ENCODE results near the gene FBLN7. TPM values are rescaled to one million over a fixed set of nuclear protein-coding genes. Genes with fewer than 3 reads are reported as not detected.

FBLN7 gene
- total and polyA plus RNA-seq, 2 experiments from 2014 or later = 0.16 TPM; not detected in 1

GRCh38 chr2:112159454-112159921, 21.3 kb downstream of the FBLN7 start:
- ATAC-seq = no peak

More at GRCh38 chr2:112159454-112159921, 21.3 kb downstream of the FBLN7 start:
- H3K79me2 ChIP-seq (replicated peaks; ENCODE audit: insufficient read depth) = no peaks in the 10 kb centered on the region
- H3K27ac ChIP-seq (ENCODE audit: low read depth) = no peak overlapping the region
- H4K20me1 ChIP-seq (replicated peaks; ENCODE audit: insufficient read depth) = no peaks in the 10 kb centered on the region
- DNase-seq (ENCODE audit: low spot score) = no peak
- peaks cover 9% of the 10 kb centered on the region for H3K27me3 Mint-ChIP-seq (ENCODE audit: insufficient read depth, low read depth, poor library complexity)
- H3K36me3 Mint-ChIP-seq (ENCODE audit: low read depth) = no peaks in the 10 kb centered on the region
- H3K9me2 ChIP-seq (ENCODE audit: insufficient read depth) = no peaks in the 10 kb centered on the region
- no peak overlapping the region for H2AFZ ChIP-seq
- H3K4me2 ChIP-seq = no peak overlapping the region
- H3K27ac Mint-ChIP-seq = no peak overlapping the region
- H3K9me3 Mint-ChIP-seq = no peaks in the 10 kb centered on the region
- H3K4me3 Mint-ChIP-seq = no peak overlapping the region
- no peaks in the 10 kb centered on the region for H3F3A ChIP-seq (replicated peaks; ENCODE audit: low read depth)
- H3K4me1 ChIP-seq (ENCODE audit: insufficient read depth) = no peaks in the 10 kb centered on the region
- no peaks in the 10 kb centered on the region for H3K27me3 ChIP-seq (ENCODE audit: insufficient read depth)
- no peak overlapping the region for H3K4me3 ChIP-seq
- peaks cover 11% of the 10 kb centered on the region for H3K4me1 Mint-ChIP-seq
- H3K36me3 ChIP-seq (ENCODE audit: insufficient read depth) = no peaks in the 10 kb centered on the region
- TF ChIP-seq, protein P1, sequence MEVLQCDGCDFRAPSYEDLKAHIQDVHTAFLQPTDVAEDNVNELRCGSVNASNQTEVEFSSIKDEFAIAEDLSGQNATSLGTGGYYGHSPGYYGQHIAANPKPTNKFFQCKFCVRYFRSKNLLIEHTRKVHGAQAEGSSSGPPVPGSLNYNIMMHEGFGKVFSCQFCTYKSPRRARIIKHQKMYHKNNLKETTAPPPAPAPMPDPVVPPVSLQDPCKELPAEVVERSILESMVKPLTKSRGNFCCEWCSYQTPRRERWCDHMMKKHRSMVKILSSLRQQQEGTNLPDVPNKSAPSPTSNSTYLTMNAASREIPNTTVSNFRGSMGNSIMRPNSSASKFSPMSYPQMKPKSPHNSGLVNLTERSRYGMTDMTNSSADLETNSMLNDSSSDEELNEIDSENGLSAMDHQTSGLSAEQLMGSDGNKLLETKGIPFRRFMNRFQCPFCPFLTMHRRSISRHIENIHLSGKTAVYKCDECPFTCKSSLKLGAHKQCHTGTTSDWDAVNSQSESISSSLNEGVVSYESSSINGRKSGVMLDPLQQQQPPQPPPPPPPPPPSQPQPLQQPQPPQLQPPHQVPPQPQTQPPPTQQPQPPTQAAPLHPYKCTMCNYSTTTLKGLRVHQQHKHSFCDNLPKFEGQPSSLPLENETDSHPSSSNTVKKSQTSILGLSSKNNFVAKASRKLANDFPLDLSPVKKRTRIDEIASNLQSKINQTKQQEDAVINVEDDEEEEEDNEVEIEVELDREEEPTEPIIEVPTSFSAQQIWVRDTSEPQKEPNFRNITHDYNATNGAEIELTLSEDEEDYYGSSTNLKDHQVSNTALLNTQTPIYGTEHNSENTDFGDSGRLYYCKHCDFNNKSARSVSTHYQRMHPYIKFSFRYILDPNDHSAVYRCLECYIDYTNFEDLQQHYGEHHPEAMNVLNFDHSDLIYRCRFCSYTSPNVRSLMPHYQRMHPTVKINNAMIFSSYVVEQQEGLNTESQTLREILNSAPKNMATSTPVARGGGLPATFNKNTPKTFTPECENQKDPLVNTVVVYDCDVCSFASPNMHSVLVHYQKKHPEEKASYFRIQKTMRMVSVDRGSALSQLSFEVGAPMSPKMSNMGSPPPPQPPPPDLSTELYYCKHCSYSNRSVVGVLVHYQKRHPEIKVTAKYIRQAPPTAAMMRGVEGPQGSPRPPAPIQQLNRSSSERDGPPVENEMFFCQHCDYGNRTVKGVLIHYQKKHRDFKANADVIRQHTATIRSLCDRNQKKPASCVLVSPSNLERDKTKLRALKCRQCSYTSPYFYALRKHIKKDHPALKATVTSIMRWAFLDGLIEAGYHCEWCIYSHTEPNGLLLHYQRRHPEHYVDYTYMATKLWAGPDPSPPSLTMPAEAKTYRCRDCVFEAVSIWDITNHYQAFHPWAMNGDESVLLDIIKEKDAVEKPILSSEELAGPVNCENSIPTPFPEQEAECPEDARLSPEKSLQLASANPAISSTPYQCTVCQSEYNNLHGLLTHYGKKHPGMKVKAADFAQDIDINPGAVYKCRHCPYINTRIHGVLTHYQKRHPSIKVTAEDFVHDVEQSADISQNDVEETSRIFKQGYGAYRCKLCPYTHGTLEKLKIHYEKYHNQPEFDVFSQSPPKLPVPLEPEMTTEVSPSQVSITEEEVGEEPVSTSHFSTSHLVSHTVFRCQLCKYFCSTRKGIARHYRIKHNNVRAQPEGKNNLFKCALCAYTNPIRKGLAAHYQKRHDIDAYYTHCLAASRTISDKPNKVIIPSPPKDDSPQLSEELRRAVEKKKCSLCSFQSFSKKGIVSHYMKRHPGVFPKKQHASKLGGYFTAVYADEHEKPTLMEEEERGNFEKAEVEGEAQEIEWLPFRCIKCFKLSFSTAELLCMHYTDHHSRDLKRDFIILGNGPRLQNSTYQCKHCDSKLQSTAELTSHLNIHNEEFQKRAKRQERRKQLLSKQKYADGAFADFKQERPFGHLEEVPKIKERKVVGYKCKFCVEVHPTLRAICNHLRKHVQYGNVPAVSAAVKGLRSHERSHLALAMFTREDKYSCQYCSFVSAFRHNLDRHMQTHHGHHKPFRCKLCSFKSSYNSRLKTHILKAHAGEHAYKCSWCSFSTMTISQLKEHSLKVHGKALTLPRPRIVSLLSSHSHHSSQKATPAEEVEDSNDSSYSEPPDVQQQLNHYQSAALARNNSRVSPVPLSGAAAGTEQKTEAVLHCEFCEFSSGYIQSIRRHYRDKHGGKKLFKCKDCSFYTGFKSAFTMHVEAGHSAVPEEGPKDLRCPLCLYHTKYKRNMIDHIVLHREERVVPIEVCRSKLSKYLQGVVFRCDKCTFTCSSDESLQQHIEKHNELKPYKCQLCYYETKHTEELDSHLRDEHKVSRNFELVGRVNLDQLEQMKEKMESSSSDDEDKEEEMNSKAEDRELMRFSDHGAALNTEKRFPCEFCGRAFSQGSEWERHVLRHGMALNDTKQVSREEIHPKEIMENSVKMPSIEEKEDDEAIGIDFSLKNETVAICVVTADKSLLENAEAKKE (CRISPR knock-in tag; IDR thresholded peaks at IDR 0.05) = no peak
- no peak for TF ChIP-seq REST (IDR thresholded peaks at IDR 0.05; ENCODE audit: unreplicated experiment)
- no peak for TF ChIP-seq EZH2phosphoT487 (IDR thresholded peaks at IDR 0.05; ENCODE audit: unreplicated experiment)
- TF ChIP-seq NANOG (IDR thresholded peaks at IDR 0.05; ENCODE audit: borderline replicate concordance) = no peak
- no peak for TF ChIP-seq ETS1 (IDR thresholded peaks at IDR 0.05)
- TF ChIP-seq ZNF114 (CRISPR knock-in tag; IDR thresholded peaks at IDR 0.05) = no peak

All from GM23338 (cell line).